SK-N-DZ (cell line): Measurements from ENCODE around the gene SLC12A7.
"Not testable (repeated sequence)": the region's sequence is repeated elsewhere in the genome, so short reads cannot be mapped to it uniquely, and the experiment has no call there.

Source experiments
- DNase-seq: peaks from one replicate; pipeline ENCODE4 v3.0.0-alpha.2; 2015; ENCODE audit warnings: low spot score

The SLC12A7 gene

GRCh38 chr5:1063661-1064382 lies 48.0 kb downstream of the SLC12A7 start:
- no peak for DNase-seq

GRCh38 chr5:1062761-1063568 lies 48.9 kb downstream of the SLC12A7 start:
- no peak for DNase-seq

GRCh38 chr5:1061916-1062315 lies 49.9 kb downstream of the SLC12A7 start:
- no peak for DNase-seq

- not testable (repeated sequence) for DNase-seq
Measured at GRCh38 chr5:1061292-1061691, 50.6 kb downstream of the SLC12A7 start.

- no peak for DNase-seq
Measured at GRCh38 chr5:1060535-1060981, 51.3 kb downstream of the SLC12A7 start.

GRCh38 chr5:1059884-1060263 lies 52.0 kb downstream of the SLC12A7 start:
- no peak for DNase-seq

GRCh38 chr5:1058988-1059883 lies 52.6 kb downstream of the SLC12A7 start:
- DNase-seq: no peak

GRCh38 chr5:1058083-1058945 lies 53.5 kb downstream of the SLC12A7 start:
- DNase-seq: no peak

GRCh38 chr5:1057485-1058082 lies 54.3 kb downstream of the SLC12A7 start:
- DNase-seq: no peak

- no peak for DNase-seq
Measured at GRCh38 chr5:1056611-1057484, 55.0 kb downstream of the SLC12A7 start.

GRCh38 chr5:1055896-1056610 lies 55.8 kb downstream of the SLC12A7 start:
- no peak for DNase-seq

- DNase-seq: no peak
Measured at GRCh38 chr5:1054799-1055775, 56.8 kb downstream of the SLC12A7 start.

- DNase-seq: no peak
Measured at GRCh38 chr5:1054018-1054798, 57.7 kb downstream of the SLC12A7 start.

- DNase-seq: no peak
Measured at GRCh38 chr5:1053391-1054017, 58.4 kb downstream of the SLC12A7 start.

- no peak for DNase-seq
Measured at GRCh38 chr5:1052641-1053390, 59.0 kb downstream of the SLC12A7 start.

- no peak for DNase-seq
Measured at GRCh38 chr5:1052076-1052475, 59.8 kb downstream of the SLC12A7 start.
